Stimulated activated CD8-positive, alpha-beta memory T cell treated with anti-CD3 and anti-CD28 coated beads, Interleukin-15, amount 100 ng/mL, for 1 hour (primary cell): ENCODE data around the gene MOV10L1.
A peak's percentile ranks its signal among the peaks of the same experiment; 100 is the strongest.

Source experiments
- DNase-seq: peaks from one replicate; pipeline ENCODE4 v3.0.0-alpha.2; 2020; ENCODE audit warnings: low read depth

Gene MOV10L1

GRCh38 chr22:50176850-50177536 lies 87.2 kb downstream of the MOV10L1 start:
- DNase-seq: no peak

- DNase-seq: no peak
Measured at GRCh38 chr22:50177537-50178470, 88.0 kb downstream of the MOV10L1 start.

- no peak for DNase-seq
Measured at GRCh38 chr22:50178471-50178864, 88.7 kb downstream of the MOV10L1 start.

GRCh38 chr22:50178871-50179869 lies 89.4 kb downstream of the MOV10L1 start:
- no peak for DNase-seq

- DNase-seq: no peak
Measured at GRCh38 chr22:50179937-50180726, 90.3 kb downstream of the MOV10L1 start.

GRCh38 chr22:50180727-50181521 lies 91.1 kb downstream of the MOV10L1 start:
- no peak for DNase-seq

GRCh38 chr22:50182176-50183081 lies 92.6 kb downstream of the MOV10L1 start:
- DNase-seq: no peak

GRCh38 chr22:50183141-50183971 lies 93.5 kb downstream of the MOV10L1 start:
- DNase-seq: no peak

GRCh38 chr22:50184004-50184901 lies 94.4 kb downstream of the MOV10L1 start:
- DNase-seq: no peak

GRCh38 chr22:50184902-50185374 lies 95.1 kb downstream of the MOV10L1 start:
- no peak for DNase-seq

- DNase-seq: peak; percentile 70
Measured at GRCh38 chr22:50185375-50186087, 95.7 kb downstream of the MOV10L1 start, which contains the start of gene TRABD. Gene TRABD, plus strand, starts transcription at chr22:50185913. Its CDS starts 7,148 bp downstream, at chr22:50193061.

GRCh38 chr22:50186181-50186714 lies 96.4 kb downstream of the MOV10L1 start:
- no peak for DNase-seq

GRCh38 chr22:50186761-50187523 lies 97.1 kb downstream of the MOV10L1 start:
- no peak for DNase-seq

- no peak for DNase-seq
Measured at GRCh38 chr22:50188356-50188755, 98.5 kb downstream of the MOV10L1 start.

- DNase-seq: no peak
Measured at GRCh38 chr22:50189184-50189848, 99.5 kb downstream of the MOV10L1 start.
